T-helper 2 cell treated with Interferon-gamma antibody and Interleukin-4, amounts not matched to agents 5 μg/mL and 100 μg/mL, for 36 hours (primary cell): ENCODE results near the gene LRRC70.
"Not testable (repeated sequence)": the region's sequence is repeated elsewhere in the genome, so short reads cannot be mapped to it uniquely, and the experiment has no call there.

Experiments used
- DNase-seq: peaks from one replicate; pipeline ENCODE4 v3.0.0; 2021; ENCODE audit warnings: low spot score
- H3K27ac Mint-ChIP-seq: one replicate; pipeline ENCODE4 v1.8.0; 2021; ENCODE audit warnings: mild to moderate bottlenecking, mixed read lengths
- H3K27me3 Mint-ChIP-seq: one replicate; pipeline ENCODE4 v1.8.0; 2021; ENCODE audit warnings: low read depth, mixed read lengths
- H3K36me3 Mint-ChIP-seq: one replicate; pipeline ENCODE4 v1.8.0; 2021; ENCODE audit warnings: low read depth, mixed read lengths
- H3K4me1 Mint-ChIP-seq: one replicate; pipeline ENCODE4 v1.8.0; 2021; ENCODE audit warnings: low read depth, mixed read lengths
- H3K4me3 Mint-ChIP-seq: one replicate; pipeline ENCODE4 v1.8.0; 2022; ENCODE audit warnings: mild to moderate bottlenecking, moderate library complexity, mixed read lengths
- H3K9me3 Mint-ChIP-seq: one replicate; pipeline ENCODE4 v1.8.0; 2021; ENCODE audit warnings: mixed read lengths

The LRRC70 gene

GRCh38 chr5:62562867-62563266 lies 15.8 kb upstream of the LRRC70 start:
- no peak overlapping the region for H3K4me3 Mint-ChIP-seq
- no peak overlapping the region for H3K27ac Mint-ChIP-seq
- no peak for DNase-seq
- peaks cover 30% of the 10 kb centered on the region for H3K36me3 Mint-ChIP-seq
- H3K27me3 Mint-ChIP-seq, result no peaks in the 10 kb centered on the region
- peaks cover 19% of the 10 kb centered on the region for H3K9me3 Mint-ChIP-seq
- no peaks in the 10 kb centered on the region for H3K4me1 Mint-ChIP-seq

GRCh38 chr5:62564101-62564500 lies 14.5 kb upstream of the LRRC70 start:
- no peak overlapping the region for H3K4me3 Mint-ChIP-seq

GRCh38 chr5:62565740-62566139 lies 12.9 kb upstream of the LRRC70 start:
- not testable (repeated sequence) for DNase-seq, H3K27me3 Mint-ChIP-seq, H3K27ac Mint-ChIP-seq, H3K4me1 Mint-ChIP-seq, H3K4me3 Mint-ChIP-seq
- peaks cover 33% of the 10 kb centered on the region for H3K9me3 Mint-ChIP-seq
- peaks cover 45% of the 10 kb centered on the region for H3K36me3 Mint-ChIP-seq

More at GRCh38 chr5:62564101-62564500, 14.5 kb upstream of the LRRC70 start:
- no peak for DNase-seq
- Mint-ChIP-seq H3K9me3 (peaks cover 30% of the 10 kb centered on the region), H3K27ac (no peak overlapping the region), H3K27me3 (no peaks in the 10 kb centered on the region), H3K36me3 (peaks cover 38% of the 10 kb centered on the region), H3K4me1 (peaks cover 4% of the 10 kb centered on the region)

GRCh38 chr5:62568143-62568542 lies 10.5 kb upstream of the LRRC70 start:
- H3K4me1 Mint-ChIP-seq, result peaks cover 7% of the 10 kb centered on the region
- no peak for DNase-seq
- no peak overlapping the region for H3K27ac Mint-ChIP-seq
- peaks cover 45% of the 10 kb centered on the region for H3K36me3 Mint-ChIP-seq
- H3K27me3 Mint-ChIP-seq, result no peaks in the 10 kb centered on the region
- no peak overlapping the region for H3K4me3 Mint-ChIP-seq
- H3K9me3 Mint-ChIP-seq, result peaks cover 33% of the 10 kb centered on the region

- DNase-seq, result no peak
- Mint-ChIP-seq H3K4me3 (no peak overlapping the region), H3K27me3 (no peaks in the 10 kb centered on the region), H3K27ac (peak overlapping the region; percentile 3), H3K4me1 (peaks cover 7% of the 10 kb centered on the region), H3K9me3 (peaks cover 33% of the 10 kb centered on the region), H3K36me3 (peaks cover 44% of the 10 kb centered on the region)
Measured at GRCh38 chr5:62568800-62569432, 9.7 kb upstream of the LRRC70 start.

- H3K27me3 Mint-ChIP-seq, result no peaks in the 10 kb centered on the region
- DNase-seq, result no peak
- peaks cover 12% of the 10 kb centered on the region for H3K4me1 Mint-ChIP-seq
- H3K36me3 Mint-ChIP-seq, result peaks cover 44% of the 10 kb centered on the region
- peak overlapping the region; percentile 3 for H3K27ac Mint-ChIP-seq
- H3K9me3 Mint-ChIP-seq, result peaks cover 33% of the 10 kb centered on the region
- no peak overlapping the region for H3K4me3 Mint-ChIP-seq
Measured at GRCh38 chr5:62569470-62569869, 9.1 kb upstream of the LRRC70 start.

GRCh38 chr5:62572918-62573514 lies 5.6 kb upstream of the LRRC70 start:
- DNase-seq, result no peak
- H3K9me3 Mint-ChIP-seq, result peaks cover 19% of the 10 kb centered on the region
- H3K4me3 Mint-ChIP-seq, result no peak overlapping the region
- H3K27ac Mint-ChIP-seq, result no peak overlapping the region
- no peaks in the 10 kb centered on the region for H3K27me3 Mint-ChIP-seq
- H3K36me3 Mint-ChIP-seq, result peaks cover 26% of the 10 kb centered on the region
- peaks cover 30% of the 10 kb centered on the region for H3K4me1 Mint-ChIP-seq

- H3K9me3 Mint-ChIP-seq, result peaks cover 5% of the 10 kb centered on the region
- no peak overlapping the region for H3K4me3 Mint-ChIP-seq
- no peak for DNase-seq
- peaks cover 26% of the 10 kb centered on the region for H3K4me1 Mint-ChIP-seq
- no peak overlapping the region for H3K27ac Mint-ChIP-seq
- H3K36me3 Mint-ChIP-seq, result peaks cover 13% of the 10 kb centered on the region
- no peaks in the 10 kb centered on the region for H3K27me3 Mint-ChIP-seq
Measured at GRCh38 chr5:62574599-62574998, 4.0 kb upstream of the LRRC70 start.

- peaks cover 26% of the 10 kb centered on the region for H3K4me1 Mint-ChIP-seq
- H3K9me3 Mint-ChIP-seq, result peaks cover 5% of the 10 kb centered on the region
- H3K4me3 Mint-ChIP-seq, result no peak overlapping the region
- no peak for DNase-seq
- H3K27me3 Mint-ChIP-seq, result no peaks in the 10 kb centered on the region
- peaks cover 13% of the 10 kb centered on the region for H3K36me3 Mint-ChIP-seq
- H3K27ac Mint-ChIP-seq, result no peak overlapping the region
Measured at GRCh38 chr5:62575066-62575465, 3.6 kb upstream of the LRRC70 start.

- H3K4me3 Mint-ChIP-seq, result no peak overlapping the region
- H3K27ac Mint-ChIP-seq, result no peak overlapping the region
- H3K9me3 Mint-ChIP-seq, result peaks cover 5% of the 10 kb centered on the region
- H3K27me3 Mint-ChIP-seq, result no peaks in the 10 kb centered on the region
- H3K4me1 Mint-ChIP-seq, result peaks cover 30% of the 10 kb centered on the region
- DNase-seq, result no peak
- H3K36me3 Mint-ChIP-seq, result peaks cover 14% of the 10 kb centered on the region
Measured at GRCh38 chr5:62575489-62575888, 3.1 kb upstream of the LRRC70 start.

- Mint-ChIP-seq H3K27ac (peak overlapping the region; percentile 0), H3K4me1 (peaks cover 37% of the 10 kb centered on the region)
Measured at GRCh38 chr5:62576570-62577170, 1.9 kb upstream of the LRRC70 start.

GRCh38 chr5:62577488-62577887 lies 1.1 kb upstream of the LRRC70 start:
- H3K4me1 Mint-ChIP-seq, result peaks cover 44% of the 10 kb centered on the region
- H3K27ac Mint-ChIP-seq, result no peak overlapping the region
- no peak for DNase-seq
- no peaks in the 10 kb centered on the region for H3K27me3 Mint-ChIP-seq
- H3K9me3 Mint-ChIP-seq, result peaks cover 5% of the 10 kb centered on the region
- H3K36me3 Mint-ChIP-seq, result peaks cover 13% of the 10 kb centered on the region
- no peak overlapping the region for H3K4me3 Mint-ChIP-seq

More at GRCh38 chr5:62576570-62577170, 1.9 kb upstream of the LRRC70 start:
- Mint-ChIP-seq H3K27me3 (no peaks in the 10 kb centered on the region), H3K9me3 (peaks cover 5% of the 10 kb centered on the region), H3K4me3 (no peak overlapping the region), H3K36me3 (peaks cover 16% of the 10 kb centered on the region)
- DNase-seq, result no peak

- peaks cover 13% of the 10 kb centered on the region for H3K36me3 Mint-ChIP-seq
- H3K27ac Mint-ChIP-seq, result no peak overlapping the region
Measured at GRCh38 chr5:62579761-62580160, 1.1 kb downstream of the LRRC70 start.

GRCh38 chr5:62581836-62582597 lies 3.4 kb downstream of the LRRC70 start:
- no peak for DNase-seq
- no peaks in the 10 kb centered on the region for H3K27me3 Mint-ChIP-seq

More at GRCh38 chr5:62579761-62580160, 1.1 kb downstream of the LRRC70 start:
- Mint-ChIP-seq H3K4me3 (no peak overlapping the region), H3K4me1 (peaks cover 36% of the 10 kb centered on the region), H3K27me3 (no peaks in the 10 kb centered on the region), H3K9me3 (peaks cover 5% of the 10 kb centered on the region)
- no peak for DNase-seq

More at GRCh38 chr5:62581836-62582597, 3.4 kb downstream of the LRRC70 start:
- Mint-ChIP-seq H3K9me3 (no peaks in the 10 kb centered on the region), H3K27ac (no peak overlapping the region), H3K36me3 (peaks cover 7% of the 10 kb centered on the region), H3K4me3 (no peak overlapping the region), H3K4me1 (peaks cover 35% of the 10 kb centered on the region)
